Neural cell (in vitro differentiated cells): Measurements from ENCODE around the gene DDX31. TPM values are rescaled to one million over a fixed set of nuclear protein-coding genes. Genes with fewer than 3 reads are reported as not detected.
A peak's percentile ranks its signal among the peaks of the same experiment; 100 is the strongest.

Experiments
- H2AFZ ChIP-seq: fragments of 200-600, 300-800 bp; sonication (generic), shearing (Covaris generic); 2 replicates; pipeline ENCODE4 v1.6.0; 2014; ENCODE audit warnings: low read depth, mild to moderate bottlenecking, antibody characterized with exemption, low read length, moderate library complexity
- H3F3A ChIP-seq: fragments of 200-600 bp; shearing (Covaris generic); 2 replicates; pipeline ENCODE4 v1.6.1; 2016; ENCODE audit warnings: mild to moderate bottlenecking, moderate library complexity, mixed read lengths, antibody characterized with exemption, low read length; ENCODE audit not compliant: insufficient read depth, poor library complexity, severe bottlenecking
- H3K27ac ChIP-seq: fragments of 200-600, 300-800 bp; sonication (generic), shearing (Covaris generic); 2 replicates; pipeline ENCODE4 v1.5.1; 2014; ENCODE audit warnings: mild to moderate bottlenecking, low read length, moderate library complexity
- H3K27me3 ChIP-seq: fragments of 300-800, 200-600 bp; sonication (generic), shearing (Covaris generic); 2 replicates; pipeline ENCODE4 v1.6.0; 2014; ENCODE audit warnings: mild to moderate bottlenecking, low read depth, low read length, moderate library complexity; ENCODE audit not compliant: insufficient read depth
- H3K36me3 ChIP-seq: fragments of 300-800, 200-600 bp; sonication (generic), shearing (Covaris generic); 2 replicates; pipeline ENCODE4 v1.5.1; 2014; ENCODE audit warnings: mild to moderate bottlenecking, antibody characterized with exemption, low read length, moderate library complexity; ENCODE audit not compliant: insufficient read depth
- H3K4me2 ChIP-seq: fragments of 300-800, 200-600 bp; sonication (generic), shearing (Covaris generic); 2 replicates; pipeline ENCODE4 v1.6.0; 2014; ENCODE audit warnings: mild to moderate bottlenecking, low read length
- H3K4me3 ChIP-seq: fragments of 300-800, 200-600 bp; sonication (generic), shearing (Covaris generic); 2 replicates; pipeline ENCODE4 v1.5.1; 2014; ENCODE audit warnings: mild to moderate bottlenecking, low read length, moderate library complexity
- H3K79me2 ChIP-seq: fragments of 200-600 bp; shearing (Covaris generic); replicated peaks from 2 replicates; pipeline ENCODE4 v1.6.0; 2014; ENCODE audit warnings: mild to moderate bottlenecking, low read length, moderate library complexity; ENCODE audit not compliant: insufficient read depth
- H3K9ac ChIP-seq: fragments of 300-800, 200-600 bp; sonication (generic), shearing (Covaris generic); 2 replicates; pipeline ENCODE4 v1.6.1; 2016; ENCODE audit warnings: mild to moderate bottlenecking, low read length, mixed read lengths
- H3K9me2 ChIP-seq: fragments of 200-600 bp; shearing (Covaris generic); 2 replicates; pipeline ENCODE4 v1.6.1; 2016; ENCODE audit warnings: mild to moderate bottlenecking, low read length, mixed read lengths; ENCODE audit not compliant: insufficient read depth
- H3K9me3 ChIP-seq: fragments of 200-600, 300-800 bp; sonication (generic), shearing (Covaris generic); 2 replicates; pipeline ENCODE4 v1.6.1; 2016; ENCODE audit warnings: mild to moderate bottlenecking, mixed run types, low read length, moderate library complexity, mixed read lengths
- H4K20me1 ChIP-seq: fragments of 200-600 bp; shearing (Covaris generic); 2 replicates; pipeline ENCODE4 v1.6.1; 2016; ENCODE audit warnings: mild to moderate bottlenecking, mixed run types; ENCODE audit not compliant: insufficient read depth
- CTCF ChIP-seq: fragments of 450-650 bp; IDR thresholded peaks from 2 replicates; pipeline ENCODE4 v1.5.1; 2014; ENCODE audit warnings: antibody characterized with exemption, mild to moderate bottlenecking, moderate library complexity; ENCODE audit not compliant: poor library complexity, severe bottlenecking
- EP300 ChIP-seq: fragments of 450-650 bp; conservative IDR thresholded peaks from 2 replicates; pipeline ENCODE4 v1.6.1; 2014; ENCODE audit warnings: antibody characterized with exemption, mild to moderate bottlenecking, moderate library complexity; ENCODE audit not compliant: poor library complexity, severe bottlenecking
- EZH2 ChIP-seq: fragments of 200-600, 300-800 bp; shearing (Covaris generic), sonication (generic); IDR thresholded peaks from 2 replicates; pipeline ENCODE4 v1.6.1; 2014; ENCODE audit warnings: antibody characterized with exemption, low read length, borderline replicate concordance, mild to moderate bottlenecking; ENCODE audit not compliant: insufficient read depth, poor library complexity, severe bottlenecking
- MXI1 ChIP-seq: fragments of 450-650 bp; conservative IDR thresholded peaks from 2 replicates; pipeline ENCODE4 v1.6.1; 2014; ENCODE audit warnings: antibody characterized with exemption, mild to moderate bottlenecking; ENCODE audit not compliant: poor library complexity, severe bottlenecking
- POLR2AphosphoS5 ChIP-seq: IDR thresholded peaks from 2 replicates; pipeline ENCODE4 v1.6.1; 2012
- RAD21 ChIP-seq: fragments of 450-650 bp; conservative IDR thresholded peaks from 2 replicates; pipeline ENCODE4 v1.6.1; 2014; ENCODE audit warnings: antibody characterized with exemption, mild to moderate bottlenecking, moderate library complexity
- REST ChIP-seq: IDR thresholded peaks from 2 replicates; pipeline ENCODE4 v1.6.1; 2012; ENCODE audit warnings: borderline replicate concordance
- SMC3 ChIP-seq: fragments of 450-650 bp; conservative IDR thresholded peaks from 2 replicates; pipeline ENCODE4 v1.6.1; 2014; ENCODE audit warnings: antibody characterized with exemption, mild to moderate bottlenecking, moderate library complexity; ENCODE audit not compliant: poor library complexity
- TAF1 ChIP-seq: IDR thresholded peaks from 2 replicates; pipeline ENCODE4 v1.6.1; 2012; ENCODE audit warnings: low read depth
- polyA plus RNA-seq: library from polyadenylated mRNA; depleted of rRNA; stranded (reverse); fragments of >200 nt; gene quantifications from 2 replicates; pipeline ENCODE4 v1.2.3, GENCODE V29; 2014

DDX31 gene
- polyA plus RNA-seq, 1 donor from 2014 or later, result 12.8 TPM

DNA sequence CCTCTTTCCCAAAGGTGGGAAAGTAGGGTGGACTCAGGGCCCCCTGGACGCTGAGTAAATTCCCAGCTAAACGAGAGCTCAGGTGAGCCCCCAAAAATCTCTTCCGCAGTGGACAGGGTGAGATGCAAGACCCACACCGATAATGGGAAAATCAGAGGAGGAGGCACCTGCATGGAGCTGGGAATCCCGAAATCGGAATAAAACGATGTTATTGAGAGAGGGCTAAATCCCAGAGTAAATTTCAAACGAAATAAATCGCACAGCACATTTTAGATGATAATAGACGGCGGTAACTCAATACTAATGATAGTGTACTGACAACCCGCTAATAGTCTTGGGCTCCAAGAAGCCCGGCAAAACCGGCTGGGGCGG, 90.4 kb downstream of the DDX31 start:
- no peak overlapping the region for H2AFZ ChIP-seq
- no peak overlapping the region for H3K27ac ChIP-seq
- no peak overlapping the region for H3K4me2 ChIP-seq
- no peaks in the 10 kb centered on the region for H3F3A ChIP-seq
- H4K20me1 ChIP-seq, result no peaks in the 10 kb centered on the region
- H3K79me2 ChIP-seq, result no peaks in the 10 kb centered on the region
- no peaks in the 10 kb centered on the region for H3K36me3 ChIP-seq
- no peak overlapping the region for H3K4me3 ChIP-seq
- TF ChIP-seq POLR2AphosphoS5 (peak; percentile 45), EZH2 (no peak)
- H3K27me3 ChIP-seq, result peaks cover 93% of the 10 kb centered on the region
- no peaks in the 10 kb centered on the region for H3K9me3 ChIP-seq
- H3K9ac ChIP-seq, result no peak overlapping the region
- no peaks in the 10 kb centered on the region for H3K9me2 ChIP-seq

DNA sequence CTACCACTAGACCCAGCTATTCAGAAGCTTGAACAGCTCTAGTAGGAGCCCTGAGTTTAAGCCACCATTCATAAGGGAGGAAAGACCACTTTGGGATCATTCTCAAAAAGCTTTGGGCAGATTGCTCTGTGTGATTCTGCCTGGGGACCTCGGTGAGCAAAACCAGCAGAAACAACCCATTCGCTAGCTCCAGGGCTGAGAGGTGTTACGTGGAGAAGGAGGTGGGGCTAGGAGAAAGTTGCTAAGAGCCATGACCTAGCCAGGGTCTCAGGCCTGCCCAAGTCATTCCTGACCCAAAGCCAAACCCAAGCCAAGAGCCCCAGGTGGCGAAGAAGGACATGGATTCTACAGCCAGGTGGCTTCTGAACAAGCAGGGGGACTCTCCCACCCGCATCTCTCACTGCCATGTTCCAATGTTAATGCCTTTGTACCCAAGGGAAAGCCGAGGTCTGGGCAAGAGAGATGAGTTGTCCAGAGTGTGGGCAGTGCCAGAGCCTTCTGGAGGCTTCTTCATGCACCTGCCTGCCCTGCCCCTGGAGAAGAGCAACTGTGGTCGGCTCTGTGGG, 91.3 kb downstream of the DDX31 start:
- no peak overlapping the region for H3K27ac ChIP-seq
- no peaks in the 10 kb centered on the region for H3K36me3 ChIP-seq
- no peak overlapping the region for H3K9ac ChIP-seq
- TF ChIP-seq EZH2 (no peak), CTCF (no peak), RAD21 (no peak), MXI1 (no peak), EP300 (no peak), TAF1 (no peak), SMC3 (no peak), POLR2AphosphoS5 (no peak), REST (no peak)
- no peaks in the 10 kb centered on the region for H4K20me1 ChIP-seq
- peaks cover 84% of the 10 kb centered on the region for H3K27me3 ChIP-seq
- no peak overlapping the region for H2AFZ ChIP-seq
- no peak overlapping the region for H3K4me3 ChIP-seq
- H3F3A ChIP-seq, result no peaks in the 10 kb centered on the region
- no peaks in the 10 kb centered on the region for H3K9me3 ChIP-seq
- no peak overlapping the region for H3K4me2 ChIP-seq
- no peaks in the 10 kb centered on the region for H3K9me2 ChIP-seq
- H3K79me2 ChIP-seq, result no peaks in the 10 kb centered on the region

DNA sequence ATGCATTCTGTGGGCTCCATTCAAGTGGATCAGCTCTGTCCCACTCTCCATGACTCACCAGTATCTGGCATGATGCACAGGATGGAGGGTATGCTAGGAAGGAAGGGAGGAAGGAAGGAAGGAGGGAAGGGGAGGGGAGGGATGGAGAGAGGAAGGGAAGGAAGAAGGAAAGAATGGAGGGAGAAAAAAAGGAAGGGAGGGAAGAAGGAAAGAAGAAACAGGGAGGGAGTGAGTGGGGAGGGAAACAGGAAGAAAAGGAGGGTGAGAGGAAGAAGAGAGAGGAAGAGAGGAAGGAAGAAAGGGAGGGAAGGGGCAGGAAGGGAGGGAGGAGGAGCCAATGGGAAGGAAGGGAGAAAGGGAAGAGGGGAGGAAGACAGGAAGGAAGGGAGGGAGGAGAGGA, 92.7 kb downstream of the DDX31 start:
- H3K9me3 ChIP-seq, result no peaks in the 10 kb centered on the region
- H3K4me2 ChIP-seq, result no peak overlapping the region
- no peaks in the 10 kb centered on the region for H3K9me2 ChIP-seq
- no peak overlapping the region for H3K27ac ChIP-seq
- no peak overlapping the region for H2AFZ ChIP-seq
- no peak overlapping the region for H3K9ac ChIP-seq
- H3F3A ChIP-seq, result no peaks in the 10 kb centered on the region
- TF ChIP-seq CTCF, result no peak
- TF ChIP-seq TAF1, result no peak
- no peak for TF ChIP-seq EZH2
- no peak for TF ChIP-seq EP300
- no peak for TF ChIP-seq RAD21
- TF ChIP-seq POLR2AphosphoS5, result no peak
- TF ChIP-seq REST, result no peak
- TF ChIP-seq SMC3, result no peak
- no peak for TF ChIP-seq MXI1
- H3K27me3 ChIP-seq, result peaks cover 70% of the 10 kb centered on the region
- H3K79me2 ChIP-seq, result no peaks in the 10 kb centered on the region
- no peaks in the 10 kb centered on the region for H4K20me1 ChIP-seq
- H3K4me3 ChIP-seq, result no peak overlapping the region
- no peaks in the 10 kb centered on the region for H3K36me3 ChIP-seq
